Forelimb muscle (tissue), 1 donor: ENCODE measurements around the gene ARHGAP1. TPM values are rescaled to one million over a fixed set of nuclear protein-coding genes. Genes with fewer than 3 reads are reported as not detected.

Experiments used
- DNase-seq: peaks from one replicate; pipeline ENCODE4 v3.0.0-alpha.2; 2013; ENCODE audit warnings: low read depth
- polyA plus RNA-seq: library from polyadenylated mRNA; unstranded; fragments of 120-200 nt; gene quantifications from one replicate; pipeline ENCODE4 v1.2.1, GENCODE V29; 2013; ENCODE audit not compliant: insufficient read length

ARHGAP1 gene
- polyA plus RNA-seq, 1 donor, result 33.8 TPM

- DNase-seq, result no peak
Measured at GRCh38 chr11:46640036-46640788, 60.2 kb downstream of the ARHGAP1 start.

- no peak for DNase-seq
Measured at GRCh38 chr11:46639197-46639839, 61.1 kb downstream of the ARHGAP1 start.

GRCh38 chr11:46637546-46637945 lies 62.9 kb downstream of the ARHGAP1 start:
- DNase-seq, result no peak

- DNase-seq, result no peak
Measured at GRCh38 chr11:46635557-46636139, 64.8 kb downstream of the ARHGAP1 start.

- no peak for DNase-seq
Measured at GRCh38 chr11:46633291-46634217, 66.9 kb downstream of the ARHGAP1 start.

GRCh38 chr11:46632502-46632901 lies 67.9 kb downstream of the ARHGAP1 start:
- no peak for DNase-seq

GRCh38 chr11:46631676-46632075 lies 68.7 kb downstream of the ARHGAP1 start:
- no peak for DNase-seq

GRCh38 chr11:46630237-46630636 lies 70.2 kb downstream of the ARHGAP1 start:
- no peak for DNase-seq

GRCh38 chr11:46628961-46629360 lies 71.5 kb downstream of the ARHGAP1 start:
- no peak for DNase-seq

Other genes with a start within 250 kb of the ARHGAP1 start
- gene AMBRA1, start 106.6 kb downstream of the ARHGAP1 start, polyA plus RNA-seq, result 12.1 TPM
- 2.3 TPM for gene HARBI1, start 83.4 kb downstream of the ARHGAP1 start, polyA plus RNA-seq
- 36.4 TPM for gene ATG13, start 83.1 kb downstream of the ARHGAP1 start, polyA plus RNA-seq
- 6.3 TPM for gene ZNF408, start 412 bp upstream of the ARHGAP1 start, polyA plus RNA-seq
- not detected for gene F2, start 18.6 kb upstream of the ARHGAP1 start, polyA plus RNA-seq
- gene CKAP5, start 145.7 kb upstream of the ARHGAP1 start, polyA plus RNA-seq, result 49.9 TPM
- gene LRP4, start 217.9 kb upstream of the ARHGAP1 start, polyA plus RNA-seq, result 18.4 TPM
- 20.0 TPM for gene CSTPP1, start 236.1 kb upstream of the ARHGAP1 start, polyA plus RNA-seq